Bronchial epithelial cell (primary cell): ENCODE data around the gene HMOX2. TPM values are rescaled to one million over a fixed set of nuclear protein-coding genes. Genes with fewer than 3 reads are reported as not detected.
A peak's percentile ranks its signal among the peaks of the same experiment; 100 is the strongest.

Source experiments
- DNase-seq: peaks from one replicate; pipeline ENCODE4 v3.0.0-alpha.2; 2010; ENCODE audit warnings: low read depth
- FAIRE-seq: peaks from 2 replicates; lab custom pipeline; 2011; peaks lifted over from hg19 to GRCh38; lab: Jason Lieb, UNC
- H3K27me3 ChIP-seq: 2 replicates; pipeline ENCODE4 v1.5.1; 2011; ENCODE audit warnings: low read length; ENCODE audit not compliant: control insufficient read depth, insufficient read depth
- H3K36me3 ChIP-seq: 2 replicates; pipeline ENCODE4 v1.5.1; 2011; ENCODE audit warnings: low read length; ENCODE audit not compliant: control insufficient read depth, insufficient read depth
- H3K4me3 ChIP-seq: 2 replicates; pipeline ENCODE4 v1.5.1; 2011; ENCODE audit warnings: mild to moderate bottlenecking, low read depth, low read length, control low read depth
- total RNA-seq: library from RNA; depleted of rRNA; stranded (reverse); fragments of >200 nt; gene quantifications from 2 replicates; pipeline ENCODE4 v1.2.1, GENCODE V29; 2014
- TF ChIP-seq, protein P1 (sequence below): IDR thresholded peaks from 2 replicates; pipeline ENCODE4 v1.5.1; 2011; ENCODE audit warnings: mild to moderate bottlenecking, moderate library complexity, low read length, control low read depth, inconsistent platforms; ENCODE audit not compliant: insufficient read depth, severe bottlenecking

Gene HMOX2
- total RNA-seq, 1 donor from 2014 or later = 66.1 TPM

DNA sequence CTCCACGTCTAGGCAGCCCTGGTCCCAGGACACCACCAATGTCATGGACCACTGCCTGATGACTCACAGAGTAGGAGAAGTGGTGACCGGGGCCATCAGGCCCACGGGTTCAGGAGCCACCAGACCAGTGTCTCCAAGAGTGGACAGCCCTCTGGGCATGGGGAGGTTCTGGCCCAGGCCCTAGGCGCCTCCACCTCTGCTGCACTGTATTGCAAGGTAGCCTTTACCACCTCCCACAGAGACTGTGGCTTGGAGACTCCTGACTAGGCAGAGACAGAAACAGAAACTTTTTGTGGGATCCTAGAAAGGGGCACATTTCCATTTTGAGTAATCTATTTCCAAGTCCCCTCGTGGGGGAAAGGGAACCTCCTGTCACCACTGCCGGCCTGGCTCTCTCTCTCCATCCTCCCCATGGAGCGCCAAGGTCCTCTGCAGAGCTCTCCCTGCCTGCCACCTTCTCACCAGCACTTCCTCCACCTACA, 59.5 kb downstream of the HMOX2 start:
- H3K27me3 ChIP-seq = no peaks in the 10 kb centered on the region
- H3K4me3 ChIP-seq = no peak overlapping the region
- H3K36me3 ChIP-seq = no peaks in the 10 kb centered on the region
- TF ChIP-seq, protein P1, sequence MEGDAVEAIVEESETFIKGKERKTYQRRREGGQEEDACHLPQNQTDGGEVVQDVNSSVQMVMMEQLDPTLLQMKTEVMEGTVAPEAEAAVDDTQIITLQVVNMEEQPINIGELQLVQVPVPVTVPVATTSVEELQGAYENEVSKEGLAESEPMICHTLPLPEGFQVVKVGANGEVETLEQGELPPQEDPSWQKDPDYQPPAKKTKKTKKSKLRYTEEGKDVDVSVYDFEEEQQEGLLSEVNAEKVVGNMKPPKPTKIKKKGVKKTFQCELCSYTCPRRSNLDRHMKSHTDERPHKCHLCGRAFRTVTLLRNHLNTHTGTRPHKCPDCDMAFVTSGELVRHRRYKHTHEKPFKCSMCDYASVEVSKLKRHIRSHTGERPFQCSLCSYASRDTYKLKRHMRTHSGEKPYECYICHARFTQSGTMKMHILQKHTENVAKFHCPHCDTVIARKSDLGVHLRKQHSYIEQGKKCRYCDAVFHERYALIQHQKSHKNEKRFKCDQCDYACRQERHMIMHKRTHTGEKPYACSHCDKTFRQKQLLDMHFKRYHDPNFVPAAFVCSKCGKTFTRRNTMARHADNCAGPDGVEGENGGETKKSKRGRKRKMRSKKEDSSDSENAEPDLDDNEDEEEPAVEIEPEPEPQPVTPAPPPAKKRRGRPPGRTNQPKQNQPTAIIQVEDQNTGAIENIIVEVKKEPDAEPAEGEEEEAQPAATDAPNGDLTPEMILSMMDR = no peak
- FAIRE-seq = no peak
- DNase-seq = no peak

DNA sequence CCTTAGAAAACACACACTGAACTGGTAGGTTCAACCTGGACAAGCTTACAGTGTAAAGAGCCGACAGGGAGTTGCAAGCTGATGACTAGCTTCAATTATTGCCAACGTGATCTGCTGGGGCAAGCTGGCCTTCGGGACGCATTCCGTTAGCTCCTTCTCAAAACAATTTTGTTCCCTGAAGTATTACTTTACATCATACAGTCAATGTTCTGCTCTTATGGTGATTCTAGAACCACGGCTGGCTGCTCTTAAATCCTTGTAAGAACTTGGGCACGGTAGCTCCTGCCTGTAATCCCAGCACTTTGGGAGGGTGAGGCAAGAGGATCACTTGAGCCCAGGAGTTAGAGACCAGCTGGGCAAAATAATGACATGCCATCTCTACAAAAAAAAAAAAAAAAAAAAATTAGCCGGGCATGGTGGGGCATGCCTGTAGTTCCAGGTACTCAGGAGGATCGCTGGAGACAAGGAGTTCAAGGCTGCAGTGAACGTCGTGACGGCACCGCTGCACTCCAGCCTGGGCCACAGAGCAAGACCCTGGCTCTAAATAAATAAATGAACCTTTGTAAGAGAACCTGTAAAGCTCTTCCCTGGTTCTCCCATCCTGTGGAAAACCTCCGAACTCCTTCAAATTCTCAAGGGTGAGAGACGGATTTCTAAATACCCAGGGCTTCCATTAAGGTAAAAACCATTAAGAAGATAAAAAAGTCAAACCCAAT, 60.4 kb downstream of the HMOX2 start:
- TF ChIP-seq, protein P1 = no peak
- DNase-seq (peak; percentile 31), FAIRE-seq (no peak)
- Histone ChIP-seq H3K36me3 (no peaks in the 10 kb centered on the region), H3K4me3 (no peak overlapping the region), H3K27me3 (no peaks in the 10 kb centered on the region)

DNA sequence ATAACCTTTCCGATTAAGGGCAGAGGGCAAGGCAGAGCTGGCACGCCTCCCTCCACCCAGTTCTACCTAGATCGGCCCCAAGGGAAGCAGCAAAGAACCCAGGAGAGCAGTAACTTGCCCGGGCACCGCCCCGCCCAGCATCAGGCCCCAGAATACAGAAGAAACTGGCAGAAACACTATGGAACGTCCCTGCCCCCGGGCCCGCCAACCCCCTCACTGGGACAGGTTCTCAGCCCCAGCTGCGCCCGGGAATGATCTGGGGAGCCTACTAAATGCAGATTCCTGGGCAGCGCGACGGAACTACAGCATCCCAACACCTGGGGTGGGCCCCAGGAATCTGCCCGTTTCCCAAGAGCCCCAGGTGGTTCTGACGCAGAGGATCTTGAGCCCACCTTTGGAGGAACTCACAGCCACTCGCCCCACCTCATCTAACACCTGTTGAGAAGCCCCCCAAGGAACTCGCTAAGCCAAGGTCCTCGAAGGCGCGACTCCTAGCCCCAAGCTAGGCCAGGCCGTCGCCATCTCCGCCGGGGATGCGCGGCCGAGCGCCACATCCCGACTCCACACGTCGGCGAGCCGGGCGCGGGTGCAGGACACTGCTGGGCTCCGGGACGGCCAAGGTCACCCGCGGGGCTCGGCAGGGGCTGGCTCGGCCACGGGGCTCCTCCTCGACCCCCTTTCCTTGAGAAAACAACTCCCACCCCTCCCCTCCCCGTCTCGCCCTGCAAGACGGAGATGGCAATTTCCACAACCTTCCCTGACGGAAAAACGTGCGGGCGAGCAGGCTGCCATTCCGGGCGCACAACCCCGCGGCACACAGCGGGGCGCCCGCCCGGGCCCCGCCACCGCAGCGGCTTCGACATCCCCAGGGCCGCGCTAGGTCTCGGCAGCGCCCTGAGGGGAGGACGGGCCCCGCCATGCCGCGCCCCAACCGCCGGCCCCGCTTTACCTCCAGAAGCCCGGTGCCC, 61.5 kb downstream of the HMOX2 start:
- FAIRE-seq (no peak), DNase-seq (no peak)
- Histone ChIP-seq H3K36me3 (no peaks in the 10 kb centered on the region), H3K4me3 (peak overlapping the region; percentile 61), H3K27me3 (no peaks in the 10 kb centered on the region)
- TF ChIP-seq, protein P1 = no peak

DNA sequence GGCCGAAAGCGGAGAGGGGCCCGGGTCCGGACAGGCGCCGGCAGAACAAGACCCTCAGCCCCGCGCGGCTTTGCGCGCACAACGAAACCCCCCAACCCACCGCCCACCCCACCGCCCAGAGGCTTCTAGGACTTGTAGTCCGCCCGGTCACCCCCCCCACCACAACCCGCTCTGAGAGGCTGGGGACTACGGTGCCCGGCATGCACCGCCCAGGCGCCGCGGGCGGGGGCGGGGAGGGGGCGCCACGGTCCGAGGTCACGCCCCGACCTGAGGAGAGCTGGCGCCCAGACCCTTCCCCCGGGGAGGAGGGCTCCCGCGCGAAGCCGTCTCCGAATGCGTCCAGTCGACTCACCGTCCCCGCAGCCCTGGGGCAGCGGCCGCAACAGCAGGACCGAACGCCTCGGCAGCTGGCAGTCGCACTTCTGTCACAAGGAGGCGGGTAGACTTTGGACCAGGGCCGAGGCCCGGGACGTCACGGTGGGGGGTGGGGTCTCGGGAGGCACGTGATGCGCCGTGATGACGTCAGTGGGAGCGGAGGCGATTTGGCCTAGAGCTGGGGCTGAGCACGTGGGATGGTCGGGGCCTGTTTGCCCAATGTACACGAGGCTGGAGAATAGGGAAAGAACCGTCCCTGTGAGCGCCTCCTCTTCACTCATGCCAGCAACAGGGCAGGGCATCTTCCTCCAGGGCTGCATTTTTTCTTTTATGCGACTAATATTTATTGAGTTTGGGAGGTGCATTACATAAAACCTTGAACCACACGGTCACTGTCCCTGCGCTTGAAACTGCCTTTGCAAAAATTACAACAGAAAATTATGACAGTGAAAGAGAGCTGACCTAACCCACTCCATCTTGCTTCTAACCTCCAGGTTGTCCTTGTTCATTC, 62.4 kb downstream of the HMOX2 start, which contains the start of gene CDIP1:
TSS of gene CDIP1 (minus strand) at position 424 of the 886 bp plus-strand sequence. CDS start 24,643 bp downstream, outside the sequence.
- TF ChIP-seq, protein P1 = peak; percentile 16
- Histone ChIP-seq H3K4me3 (peak within 1 kb of the TSS; percentile 61), H3K36me3 (no peaks in the 10 kb centered on the region), H3K27me3 (no peaks in the 10 kb centered on the region)
- FAIRE-seq (no peak), DNase-seq (peak; percentile 81)

DNA sequence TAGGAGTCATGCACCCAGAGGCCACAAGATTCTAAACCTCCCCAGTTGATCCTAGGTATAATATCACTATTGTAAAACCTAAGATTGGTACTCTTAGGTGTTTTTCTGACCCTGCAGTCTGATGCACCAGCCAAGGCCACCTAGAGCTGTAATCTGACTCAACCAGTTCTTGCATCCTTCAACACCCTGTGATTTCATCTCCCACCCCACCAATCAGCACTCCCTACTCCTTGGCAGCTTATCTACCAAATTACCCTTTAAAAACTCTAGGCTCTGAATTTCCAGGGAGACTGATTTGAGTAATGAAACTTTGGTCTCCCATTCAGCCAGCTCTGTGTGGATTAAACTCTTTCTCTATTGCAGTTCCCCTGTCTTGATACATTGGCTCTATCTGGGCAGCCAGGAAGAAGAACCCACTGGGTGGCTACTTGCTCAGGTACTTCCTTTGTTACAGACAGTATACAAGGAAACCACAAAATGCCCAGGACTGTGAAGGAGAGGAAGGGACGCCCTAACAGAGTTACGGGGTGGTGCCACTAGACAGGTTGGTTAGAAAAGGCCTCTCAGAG, 63.6 kb downstream of the HMOX2 start:
- FAIRE-seq = peak; percentile 32
- Histone ChIP-seq H3K36me3 (no peaks in the 10 kb centered on the region), H3K27me3 (no peaks in the 10 kb centered on the region), H3K4me3 (no peak overlapping the region)
- no peak for DNase-seq
- TF ChIP-seq, protein P1 = no peak
